Activated T-helper 2 cell treated with anti-CD3 and anti-CD28 coated beads, Interferon-gamma antibody, Interleukin-2, Interleukin-4, amounts not matched to agents 10 μg/mL and 5 μg/mL and 100 μg/mL, durations not matched to agents 14 hours and 24 hours and 36 hours (primary cell): ENCODE results near the gene NOXA1. TPM values are rescaled to one million over a fixed set of nuclear protein-coding genes. Genes with fewer than 3 reads are reported as not detected.
A peak's percentile ranks its signal among the peaks of the same experiment; 100 is the strongest.

Experiments
- DNase-seq: peaks from one replicate; pipeline ENCODE4 v3.0.0; 2021; ENCODE audit warnings: low spot score
- H3K27ac Mint-ChIP-seq: one replicate; pipeline ENCODE4 v1.8.0; 2021; ENCODE audit warnings: mixed read lengths
- H3K27me3 Mint-ChIP-seq: one replicate; pipeline ENCODE4 v1.8.0; 2021; ENCODE audit warnings: low read depth, mixed read lengths
- H3K36me3 Mint-ChIP-seq: one replicate; pipeline ENCODE4 v1.8.0; 2021; ENCODE audit warnings: low read depth, mixed read lengths
- H3K4me1 Mint-ChIP-seq: one replicate; pipeline ENCODE4 v1.8.0; 2021; ENCODE audit warnings: low read depth, mixed read lengths
- H3K4me3 Mint-ChIP-seq: one replicate; pipeline ENCODE4 v1.8.0; 2021; ENCODE audit warnings: low read depth, mild to moderate bottlenecking, moderate library complexity, mixed read lengths
- H3K9me3 Mint-ChIP-seq: one replicate; pipeline ENCODE4 v1.8.0; 2021; ENCODE audit warnings: mixed read lengths
- intact Hi-C: fragments of 100-400 bp; cut with micrococcal nuclease; formaldehyde crosslinking; loops from one replicate; pipeline ENCODE4 v1.15.1; 2023
- total RNA-seq: library from RNA; stranded (reverse); gene quantifications from 2 replicates; pipeline ENCODE4 v1.2.3, GENCODE V29; 2022

NOXA1 gene
- total RNA-seq, 1 donor from 2014 or later = 0.39 TPM

DNA sequence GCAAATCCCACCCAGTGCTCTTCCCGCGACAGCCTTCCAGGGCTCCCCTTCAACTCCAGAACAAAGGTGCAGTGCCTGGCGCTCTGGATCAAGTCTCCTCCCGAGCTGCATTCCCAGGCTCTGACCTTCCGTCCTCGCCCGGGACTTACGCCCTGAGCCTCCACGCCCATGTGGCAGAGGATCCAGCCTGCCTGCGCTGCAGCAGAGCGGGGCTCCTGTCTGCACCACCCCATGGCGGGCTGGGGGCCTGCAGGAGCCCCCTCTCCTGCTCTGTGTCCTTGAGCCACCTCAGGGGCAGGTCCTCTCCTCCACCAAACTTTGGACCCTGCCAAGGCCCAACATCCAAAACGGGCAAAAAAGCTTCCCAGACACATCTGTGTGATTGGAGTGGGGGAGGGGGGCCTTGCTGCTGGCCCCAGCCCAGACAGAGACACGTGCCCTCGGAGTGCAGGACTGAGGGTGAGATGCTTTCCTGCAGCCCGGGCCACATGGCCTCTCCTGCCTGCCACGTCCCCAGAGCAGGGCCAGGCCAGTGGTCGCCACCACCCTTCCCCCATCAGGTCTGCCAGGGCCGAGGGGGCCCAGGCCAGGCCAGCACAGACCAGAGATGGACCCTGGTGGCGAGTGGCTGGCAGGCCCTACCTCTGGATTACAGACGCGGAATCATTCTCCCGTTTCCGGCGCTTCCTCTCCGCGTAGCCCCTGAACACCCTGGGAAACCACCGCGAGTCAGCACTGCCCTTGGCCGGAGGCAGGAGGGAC, 31.6 kb downstream of the NOXA1 start:
- peak overlapping the region; percentile 51 for H3K4me3 Mint-ChIP-seq
- peaks cover 17% of the 10 kb centered on the region for H3K4me1 Mint-ChIP-seq
- peaks cover 28% of the 10 kb centered on the region for H3K36me3 Mint-ChIP-seq
- no peaks in the 10 kb centered on the region for H3K27me3 Mint-ChIP-seq
- DNase-seq = no peak
- no peak overlapping the region for H3K27ac Mint-ChIP-seq
- H3K9me3 Mint-ChIP-seq = no peaks in the 10 kb centered on the region
- intact Hi-C loops = loop anchor here (10.0 kb wide), 1 partner anchor 480 kb away; the partner anchor contains the start of gene PTGDS

DNA sequence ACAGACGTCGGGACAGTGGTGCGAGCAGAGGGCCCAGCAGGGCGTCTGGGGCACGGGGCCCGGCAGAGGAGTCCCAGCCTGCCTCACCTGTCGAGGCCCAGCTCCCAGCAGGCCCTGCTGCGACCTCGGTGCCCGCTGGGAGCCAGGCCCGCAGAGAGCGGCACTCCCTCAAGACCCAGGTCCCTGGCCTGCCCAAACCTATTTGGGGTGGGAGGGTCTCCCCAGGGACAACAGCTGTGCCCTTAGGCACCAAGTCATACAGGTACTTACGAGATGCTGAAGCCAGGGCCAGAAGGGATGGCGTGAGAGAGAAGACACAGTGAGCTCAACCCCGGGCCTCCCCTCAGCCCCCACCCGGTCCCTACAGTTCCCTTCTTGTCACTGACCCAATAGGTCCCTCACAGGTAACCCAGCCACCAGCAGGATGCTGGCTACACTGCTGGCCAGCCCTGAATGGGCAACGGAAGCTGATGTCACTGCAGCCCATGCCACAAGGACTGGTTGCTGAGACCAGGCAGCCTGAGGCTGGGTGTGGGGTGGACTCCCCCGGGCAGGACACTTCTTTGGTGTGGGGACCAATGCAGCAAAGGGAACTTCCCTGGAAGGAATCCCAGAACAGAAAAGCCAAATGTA, 32.3 kb downstream of the NOXA1 start:
- DNase-seq = no peak
- Mint-ChIP-seq H3K36me3 (peaks cover 23% of the 10 kb centered on the region), H3K4me1 (peaks cover 18% of the 10 kb centered on the region), H3K27me3 (no peaks in the 10 kb centered on the region), H3K9me3 (no peaks in the 10 kb centered on the region), H3K4me3 (no peak overlapping the region), H3K27ac (no peak overlapping the region)
- intact Hi-C loops = loop anchor here (10.0 kb wide), 1 partner anchor 481 kb away; the partner anchor contains the start of gene PTGDS

DNA sequence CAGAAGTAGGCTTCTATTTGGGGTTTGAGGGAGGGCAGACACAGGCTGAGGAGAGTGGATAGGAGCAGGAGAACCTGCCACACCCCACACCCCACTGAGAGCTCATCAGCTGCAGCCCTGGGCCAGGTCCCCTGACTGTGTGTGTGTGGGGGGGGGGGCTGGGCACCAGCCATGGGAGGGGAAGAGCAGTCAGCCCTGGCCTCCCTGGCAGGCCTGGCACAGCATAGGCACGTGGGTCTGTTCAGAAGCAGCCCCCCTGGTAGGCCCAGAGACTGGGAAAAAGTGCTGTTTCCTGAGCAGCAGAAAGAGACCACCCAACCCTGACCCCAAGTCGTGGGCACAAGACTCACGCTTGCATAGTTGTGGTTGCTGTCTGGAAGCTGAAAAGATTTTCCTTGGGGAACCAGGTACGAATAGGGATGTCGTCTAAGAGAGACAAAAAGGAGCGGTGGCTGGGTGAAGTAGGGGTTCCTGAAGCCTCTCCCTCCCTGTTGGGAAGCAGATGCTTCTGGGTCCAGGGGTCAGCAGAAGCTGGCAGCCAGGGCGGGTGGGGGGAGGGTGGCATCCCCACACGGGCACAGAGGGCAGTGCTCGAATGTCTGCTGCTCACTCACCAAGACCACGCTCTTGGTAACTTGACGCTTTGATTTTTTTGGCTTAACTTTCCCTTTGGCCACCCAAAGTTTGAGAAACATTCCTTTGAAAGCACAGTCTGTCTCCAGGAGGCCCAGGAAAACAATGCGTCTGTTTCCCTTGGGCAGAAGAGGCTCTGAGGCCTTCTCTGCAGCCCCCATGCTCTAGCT, 33.1 kb downstream of the NOXA1 start:
- intact Hi-C loops = loop anchor here (10.0 kb wide), 1 partner anchor 481 kb away; the partner anchor contains the start of gene PTGDS
- Mint-ChIP-seq H3K27me3 (no peaks in the 10 kb centered on the region), H3K4me3 (peak overlapping the region; percentile 45)

DNA sequence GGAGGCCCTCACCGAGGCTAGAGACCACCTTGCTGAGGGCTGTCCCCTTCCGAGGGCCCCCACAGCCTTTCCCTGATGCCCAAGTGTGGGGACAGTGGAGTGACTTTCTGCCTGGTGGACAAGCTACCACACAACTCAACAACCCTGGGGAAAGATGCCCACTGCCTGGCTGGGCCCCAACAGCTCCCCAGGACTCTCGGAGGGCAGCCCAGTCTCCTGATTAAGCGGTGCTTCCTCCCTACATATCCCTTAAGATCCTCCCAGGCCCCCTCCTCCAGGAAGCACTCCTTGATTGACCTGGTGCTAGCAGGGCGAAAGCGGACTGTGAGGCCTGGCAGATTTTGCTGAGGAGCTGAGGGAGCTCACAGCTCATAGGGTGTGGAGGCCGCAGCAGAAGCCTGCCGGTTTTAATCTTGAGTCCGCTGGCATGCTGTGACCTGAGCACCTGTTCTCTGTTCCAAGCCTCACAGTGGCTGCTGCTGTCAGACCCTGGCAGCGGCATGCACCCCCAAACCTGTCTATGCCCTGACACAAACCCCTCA, 33.7 kb downstream of the NOXA1 start:
- no peak for DNase-seq
- peaks cover 16% of the 10 kb centered on the region for H3K4me1 Mint-ChIP-seq
- H3K36me3 Mint-ChIP-seq = peaks cover 23% of the 10 kb centered on the region
- no peak overlapping the region for H3K27ac Mint-ChIP-seq
- H3K9me3 Mint-ChIP-seq = no peaks in the 10 kb centered on the region
- intact Hi-C loops = loop anchor here (10.0 kb wide), 1 partner anchor 482 kb away; the partner anchor contains the start of gene PTGDS
- H3K4me3 Mint-ChIP-seq = no peak overlapping the region
- H3K27me3 Mint-ChIP-seq = no peaks in the 10 kb centered on the region

More for the DNA sequence above, 33.1 kb downstream of the NOXA1 start:
- Mint-ChIP-seq H3K27ac (no peak overlapping the region), H3K4me1 (peaks cover 16% of the 10 kb centered on the region), H3K9me3 (no peaks in the 10 kb centered on the region), H3K36me3 (peaks cover 23% of the 10 kb centered on the region)
- no peak for DNase-seq

DNA sequence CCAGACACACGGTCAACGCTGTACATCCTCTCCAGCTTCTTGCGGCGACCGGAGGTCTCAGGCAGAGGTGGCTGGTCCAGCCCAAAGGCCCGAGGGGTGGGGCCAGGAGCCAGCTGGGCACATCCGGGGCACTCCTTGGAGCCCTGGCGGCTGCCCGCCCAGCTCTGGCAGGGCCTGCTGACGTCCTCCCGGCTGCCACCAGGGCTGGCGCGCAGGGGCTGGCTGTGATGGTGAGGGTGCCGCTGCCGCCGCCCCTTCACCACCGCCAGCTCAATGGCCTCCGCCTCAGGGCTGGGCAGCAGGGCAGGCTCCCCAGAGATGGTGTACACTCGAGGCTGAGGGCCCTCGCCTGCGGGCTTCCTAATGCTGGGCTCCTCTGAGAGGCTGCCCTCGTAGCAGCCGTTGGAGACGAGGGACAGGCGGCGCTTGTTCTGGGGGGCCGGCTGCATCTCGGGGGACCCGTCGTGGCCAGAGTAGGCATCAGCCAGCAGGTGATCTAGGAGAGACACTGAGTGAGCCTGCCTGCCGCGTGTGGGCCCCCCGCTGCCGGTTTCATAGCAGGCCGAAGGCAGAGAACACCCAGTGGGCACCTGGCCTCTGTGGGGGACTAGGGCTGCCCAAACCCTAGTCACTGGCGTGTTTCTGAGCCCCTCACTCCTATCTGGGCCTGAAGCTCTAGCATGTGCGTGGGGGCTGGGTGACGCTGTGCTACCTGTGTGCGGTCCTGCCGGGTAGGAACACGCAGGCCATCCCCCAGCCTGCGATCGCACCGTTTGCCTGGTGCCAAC, 34.4 kb downstream of the NOXA1 start:
- H3K27me3 Mint-ChIP-seq = no peaks in the 10 kb centered on the region
- no peak overlapping the region for H3K27ac Mint-ChIP-seq
- no peaks in the 10 kb centered on the region for H3K9me3 Mint-ChIP-seq
- intact Hi-C loops = loop anchor here (2.0 to 10.0 kb wide), 2 partner anchors 93 to 483 kb away; partner anchors contain the start of genes MRPL41, PNPLA7 and PTGDS
- peak overlapping the region; percentile 62 for H3K4me3 Mint-ChIP-seq
- no peak for DNase-seq
- H3K36me3 Mint-ChIP-seq = peaks cover 23% of the 10 kb centered on the region
- peaks cover 15% of the 10 kb centered on the region for H3K4me1 Mint-ChIP-seq

DNA sequence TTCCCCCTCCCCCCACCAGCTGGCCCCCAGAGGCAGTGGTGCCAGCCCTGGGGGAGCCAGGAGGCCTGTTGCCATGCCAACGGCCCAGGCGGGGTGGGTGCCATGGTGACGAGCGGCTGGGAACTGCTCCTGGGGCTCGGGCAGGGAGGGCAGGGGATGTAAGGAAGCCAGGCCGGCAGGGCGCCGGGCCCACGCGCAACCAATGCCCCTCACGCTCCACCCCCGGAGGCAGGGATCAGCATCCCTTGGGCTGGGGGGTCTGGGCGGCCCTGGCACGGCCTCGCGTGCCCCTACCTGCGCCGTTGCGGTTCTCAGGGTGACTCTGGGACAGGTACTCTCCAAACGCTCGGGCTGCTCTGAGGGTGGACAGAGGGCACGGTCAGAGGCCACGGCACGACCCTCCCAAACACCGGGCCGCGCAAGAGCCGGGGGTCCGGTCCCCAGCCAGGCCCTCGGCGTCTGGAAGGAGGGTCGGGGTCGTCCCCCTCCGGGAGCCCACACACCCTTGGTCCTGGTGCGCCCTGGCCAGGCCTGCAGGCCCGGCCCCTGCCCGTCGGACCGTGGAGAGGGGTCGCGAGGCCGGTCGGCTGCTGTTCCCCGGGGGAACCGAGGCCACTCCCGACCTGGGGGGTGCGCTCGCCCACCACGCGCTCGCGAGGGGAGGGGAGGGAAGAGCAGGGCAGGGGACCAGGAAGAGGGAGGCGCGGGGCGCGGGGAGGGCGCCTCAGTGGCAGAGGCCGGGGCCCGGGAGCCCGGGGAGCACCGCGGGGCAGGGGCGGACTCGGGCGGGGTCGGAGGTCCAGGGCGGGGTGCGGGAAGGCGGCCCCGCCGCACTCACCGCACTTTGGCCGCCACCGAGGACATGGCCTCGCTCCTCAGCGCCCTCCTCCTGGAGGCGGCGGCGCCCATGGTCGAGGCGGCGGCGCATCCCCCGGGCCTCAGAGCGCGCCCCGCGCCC, 35.3 kb downstream of the NOXA1 start:
- DNase-seq = no peak
- H3K9me3 Mint-ChIP-seq = no peaks in the 10 kb centered on the region
- H3K36me3 Mint-ChIP-seq = peaks cover 22% of the 10 kb centered on the region
- H3K27ac Mint-ChIP-seq = no peak overlapping the region
- H3K27me3 Mint-ChIP-seq = no peaks in the 10 kb centered on the region
- H3K4me1 Mint-ChIP-seq = peaks cover 14% of the 10 kb centered on the region
- peak overlapping the region; percentile 62 for H3K4me3 Mint-ChIP-seq
- intact Hi-C loops = loop anchor here (2.0 to 10.0 kb wide), 2 partner anchors 92 to 484 kb away; partner anchors contain the start of genes MRPL41, PNPLA7 and PTGDS

DNA sequence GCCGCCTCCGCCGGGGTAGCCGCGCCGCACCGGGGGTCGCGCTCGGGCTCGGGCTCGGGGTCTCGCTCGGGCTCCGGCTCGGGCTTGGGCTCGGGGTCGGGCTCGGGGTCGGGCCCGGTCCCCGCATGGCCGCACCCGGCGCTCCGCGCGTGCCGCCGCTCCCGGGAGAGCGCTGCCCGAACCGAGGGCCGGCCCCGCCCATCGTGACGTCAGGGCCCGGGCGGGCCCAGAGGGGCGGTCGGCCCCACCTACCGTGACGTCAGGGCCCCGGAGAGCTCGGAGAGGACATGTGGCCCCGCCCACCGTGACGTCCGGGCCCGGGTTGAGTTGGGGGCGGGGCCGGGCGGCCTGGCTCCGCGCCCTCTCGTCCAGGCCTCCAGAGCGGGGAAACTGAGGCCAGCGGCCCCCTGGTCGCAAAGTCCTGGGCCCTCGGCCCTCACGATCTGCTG, 36.0 kb downstream of the NOXA1 start, which contains the start of gene NSMF:
Gene NSMF, minus strand, starts transcription at position 183 of the 449 bp plus-strand sequence. CDS start 232 bp downstream, outside the sequence.
- intact Hi-C loops = loop anchor here (2.0 to 10.0 kb wide), 2 partner anchors 92 to 484 kb away; partner anchors contain the start of genes MRPL41, PNPLA7 and PTGDS
- H3K27ac Mint-ChIP-seq = peak within 1 kb of the TSS; percentile 65

DNA sequence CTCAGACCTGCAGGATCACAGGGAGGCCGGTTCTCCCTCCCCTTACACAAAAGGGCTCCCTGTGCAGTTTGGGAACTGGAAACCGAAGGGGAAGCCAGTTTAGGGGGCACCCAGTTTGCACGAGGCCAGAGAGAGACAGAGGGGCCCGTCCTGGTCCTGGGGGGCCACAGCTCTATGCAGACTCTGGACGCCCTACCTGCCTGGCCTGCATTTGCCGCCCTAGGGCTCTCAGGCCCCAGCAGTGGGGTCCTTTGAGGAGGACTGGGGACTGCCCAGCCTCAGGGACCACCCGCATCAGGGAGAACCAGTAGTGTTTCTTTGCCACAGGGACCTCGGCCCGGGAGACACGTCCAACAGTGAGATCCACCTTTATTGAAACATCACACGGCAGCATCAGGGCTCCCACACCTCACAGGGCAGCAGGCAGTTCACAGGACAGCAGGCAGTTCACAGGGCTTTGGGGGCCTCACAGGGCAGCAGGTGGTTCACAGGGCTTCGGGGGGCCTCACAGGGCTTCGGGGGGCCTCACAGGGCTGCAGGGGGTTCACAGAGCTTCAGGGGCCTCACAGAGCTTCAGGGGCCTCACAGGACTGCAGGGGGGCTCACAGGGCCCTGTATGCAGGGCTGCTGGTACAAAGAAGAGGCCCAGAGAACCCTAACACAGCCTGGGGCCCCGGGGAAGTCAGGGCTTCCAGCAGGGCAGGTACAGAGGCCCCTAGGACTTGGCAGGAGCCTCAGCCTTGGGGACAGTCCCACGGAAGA, 36.6 kb downstream of the NOXA1 start:
- Mint-ChIP-seq H3K36me3 (peaks cover 14% of the 10 kb centered on the region), H3K27ac (peak overlapping the region; percentile 65), H3K27me3 (no peaks in the 10 kb centered on the region), H3K4me1 (peaks cover 11% of the 10 kb centered on the region), H3K9me3 (no peaks in the 10 kb centered on the region), H3K4me3 (peak overlapping the region; percentile 13)
- DNase-seq = no peak
- intact Hi-C loops = loop anchor here (2.0 to 10.0 kb wide), 4 partner anchors 37 to 485 kb away; partner anchors contain the start of genes ARRDC1, EXD3, MRPL41 and NOXA1

More for the DNA sequence above, 36.0 kb downstream of the NOXA1 start, which contains the start of gene NSMF:
- no peaks in the 10 kb centered on the region for H3K27me3 Mint-ChIP-seq
- no peaks in the 10 kb centered on the region for H3K9me3 Mint-ChIP-seq
- peak within 1 kb of the TSS; percentile 13 for H3K4me3 Mint-ChIP-seq
- H3K4me1 Mint-ChIP-seq = peaks cover 11% of the 10 kb centered on the region
- H3K36me3 Mint-ChIP-seq = peaks cover 18% of the 10 kb centered on the region
- peak; percentile 93 for DNase-seq

DNA sequence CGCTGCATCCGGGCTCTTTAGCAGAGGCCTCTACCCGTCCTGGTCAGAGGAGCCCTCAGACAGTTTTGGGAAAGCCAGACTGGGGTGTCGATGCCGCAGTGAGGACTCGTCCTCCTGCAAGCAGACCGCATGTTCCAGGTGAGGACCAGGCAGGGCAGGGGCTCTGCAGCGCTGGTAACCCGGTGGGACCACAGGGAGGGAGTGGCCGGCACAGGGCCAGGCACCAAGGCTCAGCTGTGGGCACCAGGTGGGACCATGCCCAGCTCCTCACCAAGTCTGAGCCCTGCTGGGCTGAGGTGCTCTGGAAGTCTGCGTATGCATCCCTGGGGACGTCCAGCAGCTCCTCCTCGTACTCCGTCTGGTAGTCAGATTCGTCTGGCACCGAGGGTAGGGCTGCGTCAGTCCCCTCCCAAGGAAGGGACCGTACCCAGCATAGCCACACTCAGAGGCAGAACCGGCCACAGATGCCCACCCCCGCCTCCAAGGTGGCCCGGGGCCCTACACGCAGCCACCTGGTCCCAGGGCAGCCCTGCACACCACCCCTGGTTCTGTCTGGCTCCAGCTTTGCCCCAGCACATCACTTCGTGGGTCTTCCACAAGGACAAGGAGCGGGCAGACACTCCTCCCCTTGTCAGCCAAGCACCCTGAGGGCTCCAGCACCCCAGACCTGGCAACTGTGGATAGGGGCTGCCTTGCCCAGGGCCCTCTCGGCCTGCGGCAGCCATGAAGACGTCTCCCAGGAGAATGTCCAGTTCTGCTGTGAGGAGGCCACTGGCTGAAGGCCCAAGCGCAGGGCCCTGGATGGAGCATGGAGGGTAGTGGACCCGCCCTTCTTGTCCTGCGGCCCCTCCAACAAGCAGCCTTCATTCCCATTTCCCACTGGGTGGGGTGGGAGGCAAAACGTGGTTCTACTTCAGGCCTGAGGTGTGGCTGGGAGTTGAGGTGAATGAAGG, 37.4 kb downstream of the NOXA1 start:
- no peaks in the 10 kb centered on the region for H3K9me3 Mint-ChIP-seq
- no peaks in the 10 kb centered on the region for H3K27me3 Mint-ChIP-seq
- intact Hi-C loops = loop anchor here (5.0 to 10.0 kb wide), 2 partner anchors 38 to 144 kb away; partner anchors contain the start of genes ARRDC1, EXD3 and NOXA1
- H3K36me3 Mint-ChIP-seq = peaks cover 12% of the 10 kb centered on the region
- no peak overlapping the region for H3K27ac Mint-ChIP-seq
- H3K4me1 Mint-ChIP-seq = peaks cover 11% of the 10 kb centered on the region
- no peak overlapping the region for H3K4me3 Mint-ChIP-seq
- no peak for DNase-seq
